Measurements from ENCODE around the gene AFG1L. TPM values are rescaled to one million over a fixed set of nuclear protein-coding genes. Genes with fewer than 3 reads are reported as not detected.

The AFG1L gene
- total RNA-seq, 1 experiment from 2014 or later, result 4.9 TPM

DNA sequence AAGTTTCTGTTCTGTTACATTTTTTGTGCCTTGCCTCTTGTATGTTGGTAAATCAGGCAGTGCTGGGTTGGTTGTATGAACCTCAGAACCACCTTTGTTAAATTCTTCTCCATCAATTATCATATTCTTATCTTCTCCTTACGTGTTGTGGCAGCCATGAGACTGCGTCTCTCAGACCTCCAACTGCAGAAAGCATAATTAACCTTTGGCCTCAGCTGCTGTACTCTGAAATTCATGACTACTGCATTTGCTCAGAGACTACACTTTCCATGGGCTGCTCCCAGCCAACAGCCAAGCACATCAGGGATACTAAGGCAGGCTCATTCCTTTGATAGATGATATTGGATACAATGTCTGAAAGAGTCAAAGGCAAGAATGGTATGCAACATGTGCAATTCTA lies 18.9 kb upstream of the AFG1L start:
- Histone ChIP-seq H4K20me1 (ENCODE audit: insufficient read depth) (no peaks in the 10 kb centered on the region), H3K9me2 (ENCODE audit: insufficient read depth) (peaks cover 5% of the 10 kb centered on the region; the same call in 1 of the 2 replicates), H3K36me3 (ENCODE audit: control insufficient read depth in 1 of 2, insufficient read depth in 2 of 2, low read length in 2 of 2) (no peaks in the 10 kb centered on the region), H3K27ac (ENCODE audit: low read depth, low read length) (no peak overlapping the region), H3K9me3 (ENCODE audit: control insufficient read depth in 1 of 2, insufficient read depth in 1 of 2, low read depth in 1 of 2, low read length in 2 of 2) (no peaks in the 10 kb centered on the region), H3K4me3 (replicated peaks in 1 of 2; ENCODE audit: low read depth in 1 of 2, low read length in 2 of 2) (no peak overlapping the region), H3K4me2 (ENCODE audit: low read length) (no peak overlapping the region), H3K27me3 (ENCODE audit: insufficient read depth, low read length) (no peaks in the 10 kb centered on the region), H3K9ac (ENCODE audit: low read length) (no peak overlapping the region), H3K4me1 (ENCODE audit: control insufficient read depth in 1 of 2, insufficient read depth in 2 of 2, low read length in 2 of 2) (peaks cover 0 to 5% of the 10 kb centered on the region in 2 experiments; a peak in 1 of 4 replicates), H3K79me2 (ENCODE audit: insufficient read depth, low read length) (no peaks in the 10 kb centered on the region), H2AFZ (ENCODE audit: low read depth, low read length, poor library complexity, severe bottlenecking) (no peak overlapping the region)
- intact Hi-C loops (cut with micrococcal nuclease), result no loop called here
- RAD21 ChIA-PET (ENCODE audit: low non-redundant PET in 1 of 2, low total read pairs in 2 of 2, uncharacterized antibody in 2 of 2, unreplicated experiment in 2 of 2), result no interaction called here
- POLR2A ChIA-PET, result no interaction called here
- CTCF ChIA-PET, result no interaction called here
- TF ChIP-seq, protein P1, sequence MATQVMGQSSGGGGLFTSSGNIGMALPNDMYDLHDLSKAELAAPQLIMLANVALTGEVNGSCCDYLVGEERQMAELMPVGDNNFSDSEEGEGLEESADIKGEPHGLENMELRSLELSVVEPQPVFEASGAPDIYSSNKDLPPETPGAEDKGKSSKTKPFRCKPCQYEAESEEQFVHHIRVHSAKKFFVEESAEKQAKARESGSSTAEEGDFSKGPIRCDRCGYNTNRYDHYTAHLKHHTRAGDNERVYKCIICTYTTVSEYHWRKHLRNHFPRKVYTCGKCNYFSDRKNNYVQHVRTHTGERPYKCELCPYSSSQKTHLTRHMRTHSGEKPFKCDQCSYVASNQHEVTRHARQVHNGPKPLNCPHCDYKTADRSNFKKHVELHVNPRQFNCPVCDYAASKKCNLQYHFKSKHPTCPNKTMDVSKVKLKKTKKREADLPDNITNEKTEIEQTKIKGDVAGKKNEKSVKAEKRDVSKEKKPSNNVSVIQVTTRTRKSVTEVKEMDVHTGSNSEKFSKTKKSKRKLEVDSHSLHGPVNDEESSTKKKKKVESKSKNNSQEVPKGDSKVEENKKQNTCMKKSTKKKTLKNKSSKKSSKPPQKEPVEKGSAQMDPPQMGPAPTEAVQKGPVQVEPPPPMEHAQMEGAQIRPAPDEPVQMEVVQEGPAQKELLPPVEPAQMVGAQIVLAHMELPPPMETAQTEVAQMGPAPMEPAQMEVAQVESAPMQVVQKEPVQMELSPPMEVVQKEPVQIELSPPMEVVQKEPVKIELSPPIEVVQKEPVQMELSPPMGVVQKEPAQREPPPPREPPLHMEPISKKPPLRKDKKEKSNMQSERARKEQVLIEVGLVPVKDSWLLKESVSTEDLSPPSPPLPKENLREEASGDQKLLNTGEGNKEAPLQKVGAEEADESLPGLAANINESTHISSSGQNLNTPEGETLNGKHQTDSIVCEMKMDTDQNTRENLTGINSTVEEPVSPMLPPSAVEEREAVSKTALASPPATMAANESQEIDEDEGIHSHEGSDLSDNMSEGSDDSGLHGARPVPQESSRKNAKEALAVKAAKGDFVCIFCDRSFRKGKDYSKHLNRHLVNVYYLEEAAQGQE (IDR thresholded peaks at IDR 0.05; ENCODE audit: low read depth), result no peak
- TF ChIP-seq CEBPB (IDR thresholded peaks at IDR 0.05; ENCODE audit: low read depth) (no peak), EZH2 (IDR thresholded peaks at IDR 0.05) (no peak), CBX3 (IDR thresholded peaks at IDR 0.05; ENCODE audit: low read depth) (no peak), SIN3A (IDR thresholded peaks at IDR 0.05; ENCODE audit: low read depth) (no peak)
- TF ChIP-seq, protein P2, sequence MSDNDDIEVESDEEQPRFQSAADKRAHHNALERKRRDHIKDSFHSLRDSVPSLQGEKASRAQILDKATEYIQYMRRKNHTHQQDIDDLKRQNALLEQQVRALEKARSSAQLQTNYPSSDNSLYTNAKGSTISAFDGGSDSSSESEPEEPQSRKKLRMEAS (IDR thresholded peaks at IDR 0.05), result no peak
- TF ChIP-seq, protein P3, sequence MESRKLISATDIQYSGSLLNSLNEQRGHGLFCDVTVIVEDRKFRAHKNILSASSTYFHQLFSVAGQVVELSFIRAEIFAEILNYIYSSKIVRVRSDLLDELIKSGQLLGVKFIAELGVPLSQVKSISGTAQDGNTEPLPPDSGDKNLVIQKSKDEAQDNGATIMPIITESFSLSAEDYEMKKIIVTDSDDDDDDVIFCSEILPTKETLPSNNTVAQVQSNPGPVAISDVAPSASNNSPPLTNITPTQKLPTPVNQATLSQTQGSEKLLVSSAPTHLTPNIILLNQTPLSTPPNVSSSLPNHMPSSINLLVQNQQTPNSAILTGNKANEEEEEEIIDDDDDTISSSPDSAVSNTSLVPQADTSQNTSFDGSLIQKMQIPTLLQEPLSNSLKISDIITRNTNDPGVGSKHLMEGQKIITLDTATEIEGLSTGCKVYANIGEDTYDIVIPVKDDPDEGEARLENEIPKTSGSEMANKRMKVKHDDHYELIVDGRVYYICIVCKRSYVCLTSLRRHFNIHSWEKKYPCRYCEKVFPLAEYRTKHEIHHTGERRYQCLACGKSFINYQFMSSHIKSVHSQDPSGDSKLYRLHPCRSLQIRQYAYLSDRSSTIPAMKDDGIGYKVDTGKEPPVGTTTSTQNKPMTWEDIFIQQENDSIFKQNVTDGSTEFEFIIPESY (IDR thresholded peaks at IDR 0.05; ENCODE audit: extremely low read depth, insufficient replicate concordance, low read length), result no peak
- DNase-seq (ENCODE audit: low read depth, low spot score) (no peak), ATAC-seq (no peak)
- BruUV-seq (replicated peaks), result no TSS peak

Measured in HCT116 (cell line).